GM10266 (cell line): ENCODE measurements around the gene MAP2K6.

ENCODE experiments used
- DNase-seq: peaks from one replicate; pipeline ENCODE4 v3.0.0; 2012; ENCODE audit errors: extremely low spot score
- TF ChIP-seq, protein P1 (sequence below): IDR thresholded peaks from 2 replicates; pipeline ENCODE4 v1.5.1; 2012; ENCODE audit warnings: mild to moderate bottlenecking, low read depth; ENCODE audit not compliant: control insufficient read depth, insufficient read depth; ENCODE audit errors: missing control alignments

MAP2K6 gene

DNA sequence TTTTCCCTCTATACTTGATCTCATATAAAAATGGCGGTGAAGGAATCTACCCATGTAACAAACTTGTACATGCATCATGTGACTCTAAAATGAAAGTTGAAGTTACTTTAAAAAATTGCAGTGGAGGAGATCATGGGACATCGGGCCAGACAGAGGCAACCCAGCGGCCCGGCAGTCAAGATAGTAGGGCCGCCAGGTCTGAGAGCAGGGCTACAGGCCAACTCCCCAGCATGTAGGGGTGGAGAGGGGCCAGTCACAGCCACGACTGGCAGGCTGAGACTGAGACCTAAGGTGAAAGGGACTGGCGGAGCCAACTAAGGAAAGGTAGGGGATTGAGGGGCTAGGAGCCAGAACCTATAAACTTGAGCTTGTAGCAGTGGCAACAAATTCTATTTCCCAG is 150.9 kb downstream of the MAP2K6 start:
- no peak for DNase-seq

DNA sequence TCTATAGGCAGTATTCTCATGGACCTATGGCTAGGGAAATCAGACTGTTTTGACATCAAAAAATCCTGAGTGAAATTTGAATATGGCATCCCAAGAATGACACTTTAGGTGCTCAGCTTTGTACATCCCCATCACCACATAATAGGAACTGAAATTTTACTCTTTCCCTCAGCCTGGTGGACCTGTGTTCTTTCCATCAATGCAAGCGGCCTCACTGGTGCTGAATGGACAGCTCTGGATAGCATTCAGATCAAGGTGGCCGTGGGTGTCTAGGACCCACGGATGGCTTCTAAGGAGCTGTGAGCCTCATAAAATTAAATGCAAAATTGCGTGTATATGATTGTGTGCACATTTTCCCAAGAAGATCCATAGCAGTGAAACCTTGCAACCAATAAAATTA is 152.6 kb downstream of the MAP2K6 start:
- TF ChIP-seq, protein P1, sequence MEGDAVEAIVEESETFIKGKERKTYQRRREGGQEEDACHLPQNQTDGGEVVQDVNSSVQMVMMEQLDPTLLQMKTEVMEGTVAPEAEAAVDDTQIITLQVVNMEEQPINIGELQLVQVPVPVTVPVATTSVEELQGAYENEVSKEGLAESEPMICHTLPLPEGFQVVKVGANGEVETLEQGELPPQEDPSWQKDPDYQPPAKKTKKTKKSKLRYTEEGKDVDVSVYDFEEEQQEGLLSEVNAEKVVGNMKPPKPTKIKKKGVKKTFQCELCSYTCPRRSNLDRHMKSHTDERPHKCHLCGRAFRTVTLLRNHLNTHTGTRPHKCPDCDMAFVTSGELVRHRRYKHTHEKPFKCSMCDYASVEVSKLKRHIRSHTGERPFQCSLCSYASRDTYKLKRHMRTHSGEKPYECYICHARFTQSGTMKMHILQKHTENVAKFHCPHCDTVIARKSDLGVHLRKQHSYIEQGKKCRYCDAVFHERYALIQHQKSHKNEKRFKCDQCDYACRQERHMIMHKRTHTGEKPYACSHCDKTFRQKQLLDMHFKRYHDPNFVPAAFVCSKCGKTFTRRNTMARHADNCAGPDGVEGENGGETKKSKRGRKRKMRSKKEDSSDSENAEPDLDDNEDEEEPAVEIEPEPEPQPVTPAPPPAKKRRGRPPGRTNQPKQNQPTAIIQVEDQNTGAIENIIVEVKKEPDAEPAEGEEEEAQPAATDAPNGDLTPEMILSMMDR = no peak
- DNase-seq = no peak

More for the DNA sequence above, 150.9 kb downstream of the MAP2K6 start:
- TF ChIP-seq, protein P1 = no peak

DNA sequence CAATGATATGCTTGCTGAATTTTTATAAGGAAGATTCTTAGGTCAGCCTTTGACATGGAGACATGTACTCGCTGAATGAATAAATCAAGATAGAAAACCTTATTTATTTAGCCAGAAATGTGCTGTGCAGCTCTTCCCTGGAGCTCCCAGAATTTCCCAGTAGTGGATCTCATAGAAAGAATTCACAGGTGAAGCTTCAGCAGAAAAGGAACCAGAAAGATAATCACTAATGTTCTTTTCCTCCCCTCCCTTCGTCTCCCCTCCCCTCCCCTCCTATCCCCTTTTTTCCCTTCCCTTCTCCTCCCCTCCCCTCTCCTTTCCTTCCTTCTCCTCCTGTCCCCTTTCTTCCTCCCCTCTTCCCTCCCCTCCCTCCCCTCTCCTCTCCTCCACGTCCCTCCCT is 158.2 kb downstream of the MAP2K6 start:
- no peak for DNase-seq
- TF ChIP-seq, protein P1 = no peak

DNA sequence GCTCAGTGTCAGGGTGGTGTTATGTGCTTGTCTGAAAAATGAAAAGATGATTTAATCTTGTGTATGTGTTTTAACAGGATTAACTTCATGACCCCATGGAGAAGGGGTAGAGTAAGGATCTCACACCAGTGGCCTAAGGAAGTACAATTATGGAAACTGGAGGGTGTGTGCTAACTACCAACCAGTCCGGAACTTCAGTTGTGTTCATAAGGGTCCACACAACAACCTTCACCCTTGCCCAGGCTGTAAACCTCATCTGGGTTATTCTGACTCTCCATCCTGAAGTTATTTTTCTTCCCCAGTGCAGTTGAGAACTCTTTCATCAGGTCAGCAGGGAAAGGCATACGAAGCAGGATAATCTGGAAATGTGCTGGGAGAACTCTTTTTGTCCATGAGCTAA is 158.9 kb downstream of the MAP2K6 start:
- DNase-seq = no peak
- TF ChIP-seq, protein P1 = no peak

- TF ChIP-seq, protein P1 = no peak
- no peak for DNase-seq
These were observed 160.0 kb downstream of the MAP2K6 start for GRCh38 chr17:69574257-69575197.

DNA sequence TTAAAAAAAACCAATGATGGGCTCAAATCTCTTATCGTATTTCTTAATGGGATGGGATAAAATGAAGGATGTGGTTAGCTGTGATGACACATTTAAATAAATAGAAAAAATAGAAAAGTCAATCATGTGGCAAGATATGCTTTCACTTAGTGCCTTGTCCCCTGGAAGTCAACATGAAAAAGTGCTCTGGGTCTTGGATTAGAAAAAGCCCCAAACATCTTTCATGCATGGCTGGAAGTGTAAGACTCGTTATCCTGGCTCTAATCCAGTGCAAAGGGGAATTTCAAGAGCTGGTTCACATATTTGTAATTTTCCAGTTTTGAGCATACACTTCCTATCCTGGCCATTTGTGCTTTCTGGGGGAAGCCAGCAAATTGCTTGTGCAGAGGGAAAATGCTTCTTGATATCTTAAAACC is 160.9 kb downstream of the MAP2K6 start:
- TF ChIP-seq, protein P1 = no peak
- DNase-seq = no peak

GRCh38 chr17:69577098-69577497 is 162.6 kb downstream of the MAP2K6 start:
- TF ChIP-seq, protein P1 = no peak
- DNase-seq = no peak
